Kasumi-1 (cell line): ENCODE results near the gene XKR8.
A peak's percentile ranks its signal among the peaks of the same experiment; 100 is the strongest.

Experiments
- DNase-seq, 2 experiments: peaks; one replicate each; lab custom pipeline; 2025; lab: John Stamatoyannopoulos, UW

The XKR8 gene

DNA sequence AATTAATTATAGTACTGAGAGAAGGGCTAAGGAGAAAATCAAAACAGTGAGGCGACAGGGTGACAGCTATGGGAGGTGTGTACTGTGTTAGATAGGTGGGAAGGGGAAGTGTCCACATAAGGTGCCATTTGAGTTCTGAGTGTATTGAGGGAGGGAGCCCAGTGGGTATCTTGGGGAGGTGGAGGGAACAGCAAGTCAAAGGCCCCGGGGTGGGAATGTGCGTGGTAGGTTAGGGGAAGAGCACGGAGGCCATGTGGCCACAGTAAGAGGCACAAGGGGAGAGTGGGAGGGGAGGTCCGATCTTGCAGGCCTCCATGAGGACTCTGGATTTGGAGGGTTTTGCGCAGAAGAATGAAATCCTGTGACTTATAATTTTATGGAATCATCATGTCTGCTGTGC is 3.0 kb upstream of the XKR8 start:
- DNase-seq: no peak

DNA sequence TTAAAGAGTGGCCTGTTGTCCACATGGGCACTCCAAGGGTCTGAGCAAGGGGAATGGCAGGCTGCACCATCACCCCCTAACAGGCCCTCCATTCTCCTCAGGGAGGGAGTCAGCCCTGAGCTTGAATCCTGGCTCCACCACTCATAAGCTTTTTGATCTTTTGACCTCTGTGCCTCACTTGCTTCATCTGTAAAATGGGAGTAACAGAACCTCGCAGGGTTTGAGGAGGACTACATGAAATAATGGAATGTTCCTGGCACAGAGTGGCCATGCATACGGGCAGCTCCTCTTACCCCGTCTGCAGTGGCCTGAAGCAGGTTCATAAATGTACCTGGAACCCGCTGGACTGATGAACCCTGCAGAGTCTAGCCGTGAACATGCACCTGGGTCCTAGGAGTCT is 2.1 kb upstream of the XKR8 start:
- no peak for DNase-seq

DNA sequence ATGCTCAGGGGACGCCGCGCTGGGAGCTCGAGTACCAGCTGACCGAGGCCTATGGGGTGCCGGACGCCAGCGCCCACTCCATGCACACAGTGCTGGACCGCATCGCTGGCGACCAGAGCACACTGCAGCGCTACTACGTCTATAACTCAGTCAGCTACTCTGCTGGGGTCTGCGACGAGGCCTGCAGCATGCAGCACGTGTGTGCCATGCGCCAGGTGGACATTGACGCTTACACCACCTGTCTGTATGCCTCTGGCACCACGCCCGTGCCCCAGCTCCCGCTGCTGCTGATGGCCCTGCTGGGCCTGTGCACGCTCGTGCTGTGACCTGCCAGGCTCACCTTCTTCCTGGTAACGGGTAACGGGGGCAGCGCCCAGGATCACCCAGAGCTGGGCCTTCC is 1.3 kb upstream of the XKR8 start:
- no peak for DNase-seq

DNA sequence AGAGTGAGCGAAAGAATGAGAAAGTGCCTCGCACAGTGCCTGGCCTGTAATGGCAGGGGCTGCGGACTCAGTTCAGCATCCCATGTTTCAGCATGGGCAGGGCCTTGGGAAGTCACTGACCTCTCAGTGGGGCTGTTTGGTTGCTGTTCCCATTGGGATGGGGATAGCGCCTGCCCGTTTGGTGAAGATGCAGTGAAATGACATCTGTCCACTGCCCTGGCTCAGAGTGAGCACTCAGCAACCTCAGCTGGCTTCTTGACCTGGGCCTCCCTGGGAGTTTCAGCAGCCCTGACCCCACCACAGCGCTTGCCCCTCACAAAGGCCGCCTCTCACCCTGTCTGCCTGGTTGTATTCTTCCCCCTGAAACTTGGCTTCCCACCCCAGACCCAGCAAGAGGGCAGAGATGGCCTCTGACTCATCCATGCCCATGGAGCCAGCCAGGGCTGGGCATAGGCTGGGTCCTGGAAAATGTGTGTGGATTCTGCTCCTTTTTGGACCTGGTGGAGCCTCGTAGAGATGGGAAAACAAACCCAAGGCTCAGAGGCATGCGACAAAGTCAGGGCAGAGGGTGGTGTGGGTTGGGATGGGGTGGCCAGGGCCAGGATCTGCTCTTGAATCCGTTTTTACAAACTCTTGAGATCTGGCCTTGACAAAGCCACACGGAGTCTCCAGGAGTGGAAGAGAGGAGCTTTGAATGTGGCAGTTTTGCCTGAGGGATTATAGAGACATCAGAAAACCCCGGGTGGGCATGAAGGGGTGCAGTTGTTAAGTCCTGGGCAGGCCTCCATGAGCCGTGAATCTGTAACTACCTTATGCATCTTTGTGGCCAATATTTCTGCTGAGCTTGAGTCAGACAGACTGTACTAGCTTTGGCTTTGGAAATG is 1.2 kb downstream of the XKR8 start:
- DNase-seq: no peak

DNA sequence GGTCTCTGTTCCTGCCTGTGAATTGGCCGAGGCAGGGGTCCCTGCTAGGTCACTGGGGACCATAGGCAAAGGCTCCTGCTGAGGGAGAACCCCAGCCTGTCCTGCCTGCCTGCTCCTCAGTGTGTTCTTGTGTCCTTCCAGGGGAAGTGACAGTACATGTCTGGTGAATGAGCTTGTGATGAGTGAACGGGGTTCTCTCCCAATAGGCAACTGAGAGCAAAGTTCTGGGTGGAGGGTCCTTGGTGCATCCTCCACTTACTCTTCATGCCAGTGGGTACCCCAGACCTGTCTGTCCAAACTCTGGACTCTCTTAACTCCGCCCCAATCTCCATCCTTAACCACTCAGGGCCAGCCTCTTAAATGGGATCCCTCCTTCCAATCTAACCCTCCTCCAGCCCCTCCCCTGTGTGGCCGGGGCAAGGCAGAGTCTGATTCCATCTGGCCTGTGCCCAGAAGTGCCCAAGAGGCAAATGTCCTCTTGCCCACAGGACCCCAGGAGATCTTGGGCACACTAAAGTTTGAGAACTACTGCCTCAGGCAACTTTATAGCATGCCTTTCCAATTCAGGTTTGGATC is 2.0 kb downstream of the XKR8 start:
- DNase-seq: no peak

DNA sequence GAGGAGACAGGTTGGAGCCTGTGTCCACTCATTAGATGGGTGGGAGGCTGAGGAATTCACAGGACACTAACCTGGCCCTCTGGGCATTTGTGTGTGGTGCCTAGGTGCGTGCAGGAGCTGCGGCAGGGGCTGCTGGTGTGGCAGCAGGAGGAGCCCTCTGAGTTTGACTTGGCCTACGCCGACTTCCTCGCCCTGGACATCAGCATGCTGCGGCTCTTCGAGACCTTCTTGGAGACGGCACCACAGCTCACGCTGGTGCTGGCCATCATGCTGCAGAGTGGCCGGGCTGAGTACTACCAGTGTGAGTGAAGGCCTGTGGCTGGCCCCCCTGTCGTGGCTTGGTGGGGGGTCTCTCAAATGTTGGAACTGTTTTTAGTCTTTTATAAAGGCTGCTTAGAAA is 3.6 kb downstream of the XKR8 start:
- no peak for DNase-seq

DNA sequence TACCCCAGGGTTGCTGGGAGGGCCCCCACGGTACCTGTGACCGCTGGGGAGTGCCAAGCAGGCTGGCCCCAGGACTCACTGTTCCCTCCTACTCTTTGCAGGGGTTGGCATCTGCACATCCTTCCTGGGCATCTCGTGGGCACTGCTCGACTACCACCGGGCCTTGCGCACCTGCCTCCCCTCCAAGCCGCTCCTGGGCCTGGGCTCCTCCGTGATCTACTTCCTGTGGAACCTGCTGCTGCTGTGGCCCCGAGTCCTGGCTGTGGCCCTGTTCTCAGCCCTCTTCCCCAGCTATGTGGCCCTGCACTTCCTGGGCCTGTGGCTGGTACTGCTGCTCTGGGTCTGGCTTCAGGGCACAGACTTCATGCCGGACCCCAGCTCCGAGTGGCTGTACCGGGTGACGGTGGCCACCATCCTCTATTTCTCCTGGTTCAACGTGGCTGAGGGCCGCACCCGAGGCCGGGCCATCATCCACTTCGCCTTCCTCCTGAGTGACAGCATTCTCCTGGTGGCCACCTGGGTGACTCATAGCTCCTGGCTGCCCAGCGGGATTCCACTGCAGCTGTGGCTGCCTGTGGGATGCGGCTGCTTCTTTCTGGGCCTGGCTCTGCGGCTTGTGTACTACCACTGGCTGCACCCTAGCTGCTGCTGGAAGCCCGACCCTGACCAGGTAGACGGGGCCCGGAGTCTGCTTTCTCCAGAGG is 6.8 kb downstream of the XKR8 start:
- DNase-seq: no peak

DNA sequence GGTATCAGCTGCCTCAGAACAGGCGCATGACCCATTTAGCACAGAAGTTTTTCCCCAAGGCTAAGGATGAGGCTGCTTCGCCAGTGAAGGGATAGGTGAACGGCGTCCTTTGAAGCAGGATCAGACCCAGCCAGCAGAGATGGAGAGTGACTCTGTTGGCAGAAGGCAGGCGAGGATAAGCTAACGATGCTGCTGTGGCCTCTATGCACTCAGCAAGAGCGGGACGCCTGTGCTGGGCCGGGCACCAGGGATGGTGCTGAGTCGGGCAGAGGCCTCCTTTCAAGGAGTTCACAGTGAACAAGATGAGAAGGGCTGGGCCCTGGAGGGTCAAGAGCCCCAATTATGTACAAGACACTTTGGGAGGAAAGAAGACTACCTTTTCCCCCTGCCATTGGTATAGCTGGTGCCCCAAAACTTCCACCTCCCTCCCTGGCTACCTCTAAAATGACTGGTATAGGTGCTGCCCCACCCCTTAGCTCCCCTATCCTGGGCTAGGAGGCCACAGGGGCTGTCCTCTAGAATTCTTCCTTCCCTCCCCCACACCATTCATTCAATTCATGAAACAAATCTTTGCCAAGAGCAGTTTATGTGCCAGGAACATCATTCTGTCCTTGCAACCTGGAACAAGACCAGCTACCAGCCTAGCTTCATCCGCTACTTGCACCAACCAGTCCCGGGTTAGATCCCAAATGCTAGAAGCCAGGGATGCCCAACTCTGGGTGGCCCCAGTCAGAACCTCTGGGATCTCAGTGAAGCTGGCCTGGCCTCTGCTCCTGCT is 7.5 kb downstream of the XKR8 start:
- DNase-seq: no peak

DNA sequence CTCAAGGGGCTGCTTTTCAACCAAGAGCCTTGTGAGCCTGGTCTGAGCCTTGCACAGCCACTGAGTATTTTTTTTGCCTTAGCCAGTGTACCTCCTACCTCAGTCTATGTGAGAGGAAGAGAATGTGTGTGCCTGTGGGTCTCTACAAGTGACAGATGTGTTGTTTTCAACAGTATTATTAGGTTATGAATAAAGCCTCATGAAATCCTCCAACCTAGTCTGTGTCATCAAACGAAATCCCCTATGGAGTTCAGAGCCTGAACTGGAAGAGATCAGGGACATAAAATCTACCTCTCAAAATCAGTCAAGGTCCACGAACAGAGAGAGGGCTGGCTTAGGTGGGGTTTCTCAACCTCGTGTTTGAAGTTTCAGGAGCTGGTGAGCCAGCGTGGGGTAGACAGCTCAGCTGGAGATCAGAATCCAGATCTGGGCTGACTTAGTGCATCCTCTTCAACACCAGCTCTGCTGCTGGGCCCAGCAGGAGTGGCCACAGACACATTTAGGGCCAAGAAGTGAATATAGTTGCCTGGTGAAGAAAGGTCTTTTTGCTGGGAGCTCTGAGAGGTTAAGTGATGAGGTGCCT is 8.2 kb downstream of the XKR8 start:
- DNase-seq: no peak

DNA sequence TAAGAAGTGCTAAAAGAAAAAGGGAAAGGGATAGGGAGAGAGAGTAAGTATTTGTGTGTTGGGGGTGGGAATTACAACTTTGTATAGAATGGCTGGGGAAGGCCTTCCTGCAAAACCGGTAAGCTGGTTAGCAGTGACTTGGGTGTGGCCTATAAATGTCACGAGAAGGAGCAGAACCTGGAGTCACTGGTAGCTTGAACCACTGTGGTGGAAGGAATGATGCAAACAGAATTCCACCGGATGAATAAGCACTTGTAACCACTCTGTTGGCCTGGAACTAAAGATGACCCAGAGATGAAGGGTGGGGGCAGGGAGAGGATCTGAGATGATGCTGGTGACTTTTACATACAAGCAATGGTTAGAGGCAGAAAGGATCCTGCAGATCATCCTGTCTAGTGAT is 8.9 kb downstream of the XKR8 start:
- no peak for DNase-seq

DNA sequence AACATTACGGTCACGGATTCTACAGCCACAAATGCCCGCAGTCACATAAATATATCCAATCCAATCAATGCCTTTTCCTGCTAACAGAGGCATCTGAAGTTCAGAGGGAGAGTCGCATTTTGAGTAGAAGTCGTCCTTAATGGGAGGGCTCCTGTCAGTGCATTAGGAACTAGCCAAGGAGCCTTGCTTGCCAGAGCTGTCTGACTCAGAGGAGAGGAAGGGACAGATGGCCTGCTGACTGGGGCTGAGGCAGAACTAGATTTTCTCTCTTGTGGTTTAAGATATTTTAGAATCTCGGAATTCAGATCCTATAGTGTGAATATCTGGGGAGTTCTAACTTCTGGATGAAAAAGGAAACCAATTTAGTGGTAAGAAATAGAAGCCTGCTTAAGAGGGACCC is 10.6 kb downstream of the XKR8 start:
- DNase-seq: peak; percentile 58 to 69

DNA sequence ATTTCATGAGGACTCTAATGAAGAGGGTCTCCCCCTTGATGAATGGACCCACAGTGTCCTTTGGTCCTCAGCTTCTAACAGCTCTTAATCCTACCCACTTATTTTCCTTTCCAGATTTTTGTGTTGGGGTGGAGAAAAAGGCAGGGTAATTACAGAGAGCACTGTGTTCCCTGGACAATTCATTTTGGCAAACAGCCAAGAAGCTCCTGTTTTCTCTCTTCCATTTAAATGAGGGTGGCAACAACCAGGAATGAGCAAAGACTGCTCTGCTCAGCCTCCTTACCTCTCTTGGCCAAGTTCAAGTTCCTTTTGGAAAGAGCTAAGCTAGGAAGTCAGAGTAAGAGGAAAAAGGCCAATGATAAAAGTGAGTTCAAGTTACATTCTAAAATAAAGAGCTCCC is 11.9 kb downstream of the XKR8 start:
- DNase-seq: no peak

DNA sequence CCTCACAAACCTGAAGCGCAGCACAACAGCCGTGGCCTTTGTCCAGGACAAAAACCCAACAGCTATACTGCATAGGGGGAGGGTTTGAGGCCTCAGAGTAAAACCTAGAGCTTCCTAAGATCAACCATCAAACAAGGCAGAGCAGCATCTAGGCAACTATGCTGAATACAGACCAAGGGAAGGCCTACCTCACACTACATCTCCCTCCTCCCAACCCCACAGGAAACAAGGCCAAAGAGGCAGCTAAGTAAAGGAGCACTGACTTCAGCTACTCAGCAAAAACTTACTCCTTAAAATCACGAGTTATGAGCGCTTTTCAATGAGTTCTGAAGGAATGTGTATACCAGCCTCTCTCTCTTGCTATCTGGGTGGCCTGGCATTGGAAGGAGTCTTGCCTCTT is 12.4 kb downstream of the XKR8 start:
- DNase-seq: no peak

DNA sequence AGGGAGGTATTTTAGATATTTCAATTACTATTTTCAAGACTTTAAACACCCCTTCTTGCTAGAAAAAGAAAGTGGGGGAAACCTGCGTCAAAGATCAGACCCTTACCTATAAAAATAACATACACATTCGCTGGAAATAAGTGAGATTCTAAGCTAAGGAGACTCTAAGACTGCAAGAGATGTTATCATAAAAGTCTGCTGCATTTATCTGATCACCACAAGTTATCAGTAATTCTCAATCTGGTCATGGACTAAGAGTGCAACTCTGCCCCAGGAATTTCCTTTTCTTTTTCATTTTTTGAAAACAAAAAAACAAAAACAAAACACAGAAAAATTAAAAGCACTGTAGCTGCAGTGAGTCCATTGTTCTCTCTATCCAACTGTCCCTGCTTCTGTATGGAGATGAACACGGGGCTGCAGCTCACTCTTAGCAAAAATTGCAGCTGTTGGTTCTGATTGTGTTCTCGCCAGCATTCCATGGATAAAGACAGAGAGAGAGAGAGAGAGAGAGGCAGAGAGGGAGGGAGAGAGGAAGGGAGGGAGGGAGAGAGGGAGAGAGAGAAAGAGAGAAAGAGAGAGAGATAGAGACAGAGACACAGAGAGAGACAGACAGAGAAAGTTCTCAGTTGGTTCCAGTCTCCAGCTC is 14.1 kb downstream of the XKR8 start:
- DNase-seq: no peak

DNA sequence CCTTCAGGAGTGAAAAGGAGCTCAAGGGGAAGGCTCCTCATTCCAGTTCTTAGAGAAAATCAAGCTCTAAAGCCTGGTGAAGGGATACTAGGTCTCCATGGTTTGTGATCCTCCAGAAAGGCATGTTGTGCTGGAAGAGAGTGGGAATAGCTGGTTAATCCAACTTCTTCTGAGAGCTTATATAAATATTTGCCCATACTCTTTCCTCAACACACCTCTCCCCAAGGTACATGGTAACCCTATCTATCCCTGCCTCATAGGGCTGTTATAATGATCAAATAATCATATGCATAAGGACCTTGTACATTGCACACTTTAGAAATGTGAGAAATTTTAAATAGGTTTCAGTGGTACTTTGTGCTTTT is 14.6 kb downstream of the XKR8 start:
- DNase-seq: no peak

DNA sequence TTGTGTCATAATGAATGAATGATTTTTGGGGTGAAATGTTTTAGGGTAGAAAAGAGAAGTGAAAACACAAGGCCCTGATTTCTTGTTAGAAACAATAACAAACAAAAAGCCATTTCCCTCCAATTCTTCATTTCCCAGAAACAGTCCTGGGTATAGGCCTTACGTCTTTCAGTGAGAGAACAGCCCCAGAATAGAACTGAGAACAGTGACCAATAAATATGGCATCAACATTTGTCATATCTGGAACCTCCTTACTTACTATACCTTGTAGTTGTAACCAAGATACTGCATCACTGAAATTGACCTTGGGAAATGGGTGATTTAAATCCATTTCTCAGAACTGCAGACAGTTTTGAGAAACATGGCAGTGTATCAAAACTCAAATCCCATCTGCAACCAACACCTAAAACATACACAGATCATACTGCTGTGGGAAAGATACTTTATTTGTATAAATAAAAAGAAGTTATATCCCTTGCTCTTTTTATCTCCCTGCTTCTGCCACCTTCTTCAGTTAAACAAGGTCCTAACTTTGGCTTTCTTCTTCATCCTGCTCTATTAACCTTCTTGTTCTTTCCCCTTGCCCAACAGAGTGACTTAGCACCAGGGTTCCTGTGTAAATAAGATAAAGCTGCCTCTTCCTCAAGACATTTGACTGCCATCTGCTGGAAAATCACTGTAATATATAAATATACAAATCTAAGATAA is 19.5 kb downstream of the XKR8 start:
- DNase-seq: peak; percentile 83 to 89

DNA sequence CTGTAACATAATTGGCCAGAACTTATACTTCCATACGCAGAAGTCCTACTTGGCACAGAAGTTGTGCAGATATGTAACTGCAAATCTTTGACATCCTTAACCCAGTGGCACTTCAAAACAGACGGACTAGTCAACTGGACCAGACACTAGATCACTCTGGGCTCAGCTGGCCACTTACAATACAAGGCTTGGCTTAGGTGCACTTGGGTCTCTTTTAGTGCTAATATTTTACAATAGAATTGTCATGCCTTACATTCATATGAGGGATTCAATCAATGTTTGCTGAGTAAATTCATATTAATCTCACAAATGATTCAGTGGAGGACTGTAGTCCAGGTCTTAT is 20.1 kb downstream of the XKR8 start:
- DNase-seq: no peak

DNA sequence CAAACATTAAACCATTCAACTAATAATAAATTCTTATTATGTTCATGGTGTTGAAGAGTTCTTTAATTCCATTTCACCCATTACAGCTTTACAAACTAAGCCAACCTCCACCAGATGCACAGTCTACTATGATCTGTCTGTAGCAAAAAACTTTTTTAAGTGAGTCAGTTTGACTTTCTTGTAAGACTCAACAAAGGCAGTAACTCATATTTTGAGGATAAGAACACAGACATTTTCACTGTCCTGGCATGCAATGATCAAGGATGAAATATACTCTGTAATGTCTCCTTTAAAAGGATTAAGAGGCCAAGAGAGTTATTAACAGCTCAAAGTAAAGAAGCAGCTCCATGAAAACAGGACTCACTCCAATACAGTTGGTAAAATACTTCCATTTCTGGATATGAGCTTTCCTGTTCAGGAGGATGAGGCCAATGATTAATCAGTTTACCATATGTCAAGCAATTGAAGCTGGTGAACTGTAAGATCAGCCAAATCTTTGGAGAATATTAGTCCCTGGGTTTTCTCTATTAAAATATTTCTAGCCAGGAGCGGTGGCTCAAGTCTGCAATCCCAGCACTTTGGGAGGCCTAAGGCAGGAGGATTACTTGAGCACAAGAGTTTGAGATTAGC is 20.6 kb downstream of the XKR8 start:
- DNase-seq: no peak

DNA sequence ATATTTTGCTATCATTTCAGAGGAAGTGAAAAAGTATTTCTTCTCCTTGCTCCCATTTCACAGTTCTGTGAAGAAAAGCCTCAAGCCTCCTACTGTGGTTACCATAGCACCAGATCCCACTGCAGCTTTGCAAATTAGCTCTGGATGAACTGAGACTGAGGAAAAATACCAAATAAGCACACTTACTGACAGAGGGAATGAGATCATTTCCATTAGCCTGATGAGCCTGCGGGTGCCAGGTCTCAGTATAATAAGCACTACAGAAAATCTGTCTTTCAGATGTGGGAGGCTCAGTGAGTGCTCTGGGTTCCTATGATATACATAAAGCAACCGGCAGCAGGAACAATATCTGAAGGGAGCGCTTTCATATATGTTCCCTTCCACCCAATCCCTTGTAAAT is 21.4 kb downstream of the XKR8 start:
- no peak for DNase-seq

DNA sequence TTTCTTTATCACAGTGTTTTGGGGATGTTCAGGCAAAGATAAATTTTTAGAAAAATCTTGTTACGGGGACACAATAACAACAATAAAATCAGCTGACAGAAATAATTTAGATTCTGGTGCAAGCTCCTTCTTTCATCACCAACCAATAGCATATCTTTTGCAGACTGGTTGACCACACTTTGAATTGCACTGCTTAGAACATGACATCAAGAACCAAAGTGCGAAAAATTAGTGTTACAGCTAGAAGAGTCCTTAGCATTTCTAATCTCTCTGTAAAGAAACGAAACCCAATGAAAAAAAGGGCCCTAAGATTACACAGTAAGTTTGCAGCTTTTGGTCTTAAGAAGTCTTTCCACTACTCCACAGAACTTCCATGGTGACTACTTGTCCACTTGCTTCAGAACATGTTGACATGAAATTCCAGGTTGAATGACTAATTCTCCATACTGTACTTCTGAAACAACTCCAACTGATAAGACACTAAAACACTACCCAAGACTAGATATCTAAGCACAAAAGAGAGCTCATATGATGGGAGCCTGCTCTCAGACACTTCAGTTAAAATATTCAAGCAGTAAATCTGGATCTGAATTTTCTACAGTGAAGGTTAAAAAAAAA is 31.3 kb downstream of the XKR8 start:
- no peak for DNase-seq
